ENCODE results near the gene SLC6A19.

The SLC6A19 gene

GRCh38 chr5:1181451-1182359 lies 19.7 kb upstream of the SLC6A19 start:
- no peak for DNase-seq

DNA sequence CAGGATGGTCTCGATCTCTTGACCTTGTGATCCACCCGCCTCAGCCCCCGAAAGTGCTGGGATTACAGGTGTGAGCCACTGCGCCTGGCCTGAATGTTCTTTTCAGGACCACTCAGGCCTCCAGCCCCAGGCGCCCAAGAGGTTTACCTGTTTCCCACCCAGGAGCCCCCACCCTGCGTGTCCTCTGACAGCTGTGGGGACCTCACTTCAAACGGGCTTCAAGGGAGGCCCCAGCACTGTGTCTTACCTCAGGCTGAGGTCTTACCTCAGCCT lies 19.1 kb upstream of the SLC6A19 start:
- no peak for DNase-seq

GRCh38 chr5:1182633-1183423 lies 18.6 kb upstream of the SLC6A19 start:
- DNase-seq, result no peak

- DNase-seq, result no peak
Measured at GRCh38 chr5:1183424-1184162, 17.8 kb upstream of the SLC6A19 start.

DNA sequence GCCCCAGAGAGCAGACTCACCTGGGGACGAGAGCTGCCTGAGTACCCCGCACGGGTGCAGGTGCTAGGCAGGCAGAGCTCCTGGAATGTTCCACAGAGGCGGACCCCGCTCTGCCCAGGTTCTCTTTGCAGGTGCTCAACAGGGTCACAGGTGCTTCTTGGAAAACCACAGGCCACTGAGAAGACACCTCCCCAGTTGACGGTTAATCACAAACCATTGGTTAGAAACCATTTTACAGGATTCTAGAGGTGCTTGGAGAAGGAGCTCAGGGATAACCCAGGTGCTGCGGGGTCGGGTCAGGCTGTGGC lies 17.3 kb upstream of the SLC6A19 start:
- no peak for DNase-seq

GRCh38 chr5:1184481-1184880 lies 16.9 kb upstream of the SLC6A19 start:
- no peak for DNase-seq

DNA sequence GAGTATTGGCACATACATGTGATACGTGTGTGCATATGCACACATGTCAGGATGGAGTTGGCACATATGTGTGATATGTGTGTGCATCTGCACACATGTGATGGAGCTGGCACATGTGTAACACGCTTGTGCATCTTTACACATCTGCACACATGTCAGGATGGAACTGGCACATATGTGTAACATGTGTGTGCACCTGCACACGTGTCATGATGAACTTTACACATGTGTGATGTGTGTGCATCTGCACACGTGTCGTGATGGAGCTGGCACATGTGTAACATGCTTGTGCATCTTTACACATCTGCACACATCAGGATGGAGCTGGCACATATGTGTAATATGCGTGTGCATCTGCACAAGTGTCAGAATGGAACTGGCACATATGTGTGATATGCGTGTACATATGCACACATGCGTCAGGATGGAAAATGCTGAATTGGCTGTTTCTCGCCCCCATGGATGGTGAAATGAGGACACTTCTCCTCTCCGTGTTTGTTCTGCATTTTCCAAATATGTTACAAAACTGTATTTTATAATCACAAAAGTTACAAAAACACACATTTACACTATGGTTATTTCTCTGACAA lies 16.3 kb upstream of the SLC6A19 start:
- DNase-seq, result no peak

DNA sequence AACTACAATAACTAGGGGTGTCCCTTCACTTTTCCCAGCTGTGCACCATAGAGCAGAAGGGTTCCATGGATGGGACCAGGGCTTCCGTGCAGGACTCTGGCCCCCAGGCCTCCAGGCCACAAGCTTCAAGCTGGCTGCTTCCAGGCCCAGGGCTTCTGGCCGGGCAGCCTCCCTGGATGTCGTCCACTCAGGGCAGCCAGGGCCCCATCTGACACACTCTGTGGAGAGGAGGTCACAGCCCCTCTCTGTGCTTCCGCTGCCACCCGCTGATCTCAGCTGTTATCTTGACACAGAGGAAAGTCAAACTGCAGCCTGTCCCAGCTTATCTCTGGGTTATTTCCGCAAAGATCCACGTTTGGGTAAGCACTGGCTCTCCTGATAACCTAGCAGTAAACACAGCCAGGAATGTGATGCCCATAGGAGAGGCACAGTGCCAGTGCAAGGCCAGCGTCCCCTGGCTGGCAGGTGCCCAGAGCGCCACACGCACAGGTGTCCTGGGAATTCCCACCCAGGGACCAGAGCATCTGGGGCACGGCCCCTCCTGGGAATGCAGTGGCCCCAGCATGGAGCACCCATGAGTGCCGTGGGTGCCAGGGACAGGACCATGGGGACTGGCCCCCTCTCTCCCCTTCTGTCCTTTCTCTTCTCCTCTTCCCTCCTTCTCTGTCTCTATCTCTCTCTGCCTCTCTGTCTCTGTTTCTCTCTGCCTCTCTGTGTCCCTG lies 15.6 kb upstream of the SLC6A19 start:
- no peak for DNase-seq

- DNase-seq, result no peak
Measured at GRCh38 chr5:1186351-1187233, 14.8 kb upstream of the SLC6A19 start.

DNA sequence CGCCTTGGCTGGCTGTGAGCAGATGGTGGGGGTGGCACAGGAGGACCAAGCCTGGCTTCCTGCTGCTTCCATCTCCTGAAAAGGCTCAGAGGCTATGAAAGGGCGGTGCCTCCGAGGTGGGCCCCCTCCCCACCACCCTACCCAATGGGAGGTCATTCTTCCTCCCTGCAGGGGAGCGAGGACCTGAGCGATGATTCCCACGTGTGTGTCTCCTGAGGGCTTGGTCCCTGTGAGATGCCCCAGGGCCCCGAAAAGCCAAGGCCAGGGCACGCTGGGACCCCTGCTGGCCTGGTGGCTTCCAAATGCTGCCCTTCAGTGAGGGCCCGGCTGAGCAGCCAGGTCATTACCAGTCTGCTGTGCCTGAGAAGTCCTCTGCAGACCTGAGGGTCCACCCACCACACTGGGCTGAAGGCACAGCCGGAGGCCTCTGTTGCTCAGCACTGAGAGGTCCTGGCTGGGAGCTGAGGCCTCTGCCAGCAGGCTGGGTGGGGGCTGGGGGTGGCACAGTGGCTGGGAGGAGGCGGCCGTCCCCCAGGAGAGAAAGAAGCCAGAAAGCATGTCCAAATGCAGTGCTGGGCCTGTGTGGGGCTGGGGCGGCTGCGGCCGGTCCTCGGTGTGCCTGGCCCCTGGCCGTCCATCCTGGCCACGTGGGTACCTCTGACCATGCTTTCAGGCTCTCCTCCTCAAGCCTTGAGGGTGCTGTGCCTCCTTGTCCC lies 14.0 kb upstream of the SLC6A19 start:
- DNase-seq, result no peak

GRCh38 chr5:1187950-1188334 lies 13.5 kb upstream of the SLC6A19 start:
- DNase-seq, result no peak

- no peak for DNase-seq
Measured at GRCh38 chr5:1188464-1188863, 12.9 kb upstream of the SLC6A19 start.

- no peak for DNase-seq
Measured at GRCh38 chr5:1189269-1189668, 12.1 kb upstream of the SLC6A19 start.

GRCh38 chr5:1190278-1190677 lies 11.1 kb upstream of the SLC6A19 start:
- no peak for DNase-seq

- DNase-seq, result no peak
Measured at GRCh38 chr5:1190837-1191239, 10.6 kb upstream of the SLC6A19 start.

- DNase-seq, result no peak
Measured at GRCh38 chr5:1192971-1193590, 8.3 kb upstream of the SLC6A19 start.

DNA sequence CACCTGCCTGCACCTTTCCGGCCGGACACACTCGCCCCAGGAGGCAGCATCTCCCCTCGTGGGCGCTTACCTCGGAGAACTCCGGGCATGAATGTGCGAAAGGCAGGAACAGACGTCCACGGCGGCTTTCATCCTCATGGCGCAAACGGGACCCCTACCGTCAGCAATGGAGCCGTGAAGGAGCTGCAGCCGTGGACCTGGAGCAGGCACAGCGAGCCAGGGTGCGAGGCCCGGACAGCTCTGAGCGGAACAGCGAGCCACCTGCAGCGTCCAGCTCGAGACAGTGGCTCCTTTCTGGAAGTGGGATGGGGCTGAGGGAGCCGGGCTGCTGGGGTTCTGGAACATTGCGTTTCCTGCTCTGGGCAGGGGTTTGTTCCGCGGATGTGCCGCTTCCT lies 7.8 kb upstream of the SLC6A19 start:
- DNase-seq, result no peak

- DNase-seq, result no peak
Measured at GRCh38 chr5:1194378-1194777, 7.0 kb upstream of the SLC6A19 start.

DNA sequence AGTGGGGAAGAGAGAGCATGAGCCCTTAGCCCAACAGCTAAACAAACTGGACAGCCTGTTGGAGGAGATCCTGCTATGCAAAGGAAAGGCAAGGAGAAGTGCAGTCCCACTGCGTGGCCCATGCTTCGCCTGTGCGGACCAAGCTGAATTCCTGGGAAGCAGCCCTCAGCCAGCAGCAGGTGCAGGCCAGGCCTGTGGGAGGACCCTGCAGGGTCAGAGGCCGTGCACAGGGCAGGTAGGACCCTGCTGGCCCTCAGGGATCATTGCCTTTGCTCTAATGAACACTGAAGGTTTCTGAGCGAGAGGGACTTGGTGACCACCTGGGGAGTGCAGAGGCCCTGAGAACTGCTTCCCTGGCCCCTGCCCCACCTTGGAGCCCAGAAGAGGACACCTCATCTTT lies 6.0 kb upstream of the SLC6A19 start:
- DNase-seq, result no peak

GRCh38 chr5:1195916-1196315 lies 5.5 kb upstream of the SLC6A19 start:
- no peak for DNase-seq

DNA sequence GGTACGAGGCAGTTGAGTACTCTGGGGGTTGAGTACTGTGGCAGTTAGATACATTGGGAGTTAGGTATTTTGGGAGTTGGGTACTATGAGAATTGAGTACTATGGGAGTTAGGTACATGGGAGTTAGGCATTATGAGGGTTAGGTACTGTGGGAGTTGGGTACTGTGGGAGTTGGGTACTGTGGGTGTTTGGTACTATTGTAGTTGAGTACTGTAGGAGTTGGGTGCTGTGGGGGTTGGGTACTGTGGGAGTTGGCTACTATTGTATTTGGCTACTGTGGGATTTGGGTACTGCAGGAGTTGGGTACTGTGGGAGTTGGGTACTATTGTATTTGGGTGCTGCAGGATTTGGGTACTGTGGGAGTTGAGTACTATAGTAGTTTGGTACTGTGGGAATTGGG lies 4.8 kb upstream of the SLC6A19 start:
- no peak for DNase-seq
